ENCODE measurements around the gene HNRNPF.

HNRNPF gene

DNA sequence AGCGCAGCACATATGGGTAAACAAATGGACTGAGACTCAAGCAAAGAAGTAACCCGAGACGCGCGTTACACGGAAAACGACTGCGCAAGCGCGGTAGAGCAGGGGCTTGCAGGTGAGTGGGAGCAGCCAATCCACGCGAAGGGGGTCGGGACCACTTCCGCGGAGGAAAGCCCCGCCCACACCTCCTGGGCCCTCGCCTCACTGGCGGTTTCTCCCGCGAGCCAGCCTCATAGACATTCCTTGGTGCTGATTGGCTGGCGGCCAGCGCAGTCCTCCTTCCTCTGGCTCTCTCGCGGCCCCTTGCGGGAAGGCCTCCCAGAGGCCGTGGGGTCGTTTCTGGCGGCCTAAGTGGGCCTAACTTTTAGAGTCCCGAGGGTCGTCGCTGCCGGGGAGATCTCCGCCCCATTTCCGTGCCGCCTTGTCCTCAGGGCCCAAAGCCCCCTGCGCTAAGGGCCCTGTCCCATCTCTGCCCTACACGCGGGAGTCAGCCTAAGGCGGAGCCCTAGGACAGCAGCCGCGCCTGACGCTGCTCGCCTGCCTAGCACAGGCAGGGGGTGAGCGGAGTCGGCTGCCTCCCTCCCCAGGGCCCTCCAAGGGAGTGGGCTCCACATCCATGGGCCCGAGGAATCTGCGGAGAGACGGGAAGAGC lies 46.7 kb downstream of the HNRNPF start:
- DNase-seq (ENCODE audit: low read depth in 2 of 2), result peak; percentile 81 to 94
- TF ChIP-seq, protein P1, sequence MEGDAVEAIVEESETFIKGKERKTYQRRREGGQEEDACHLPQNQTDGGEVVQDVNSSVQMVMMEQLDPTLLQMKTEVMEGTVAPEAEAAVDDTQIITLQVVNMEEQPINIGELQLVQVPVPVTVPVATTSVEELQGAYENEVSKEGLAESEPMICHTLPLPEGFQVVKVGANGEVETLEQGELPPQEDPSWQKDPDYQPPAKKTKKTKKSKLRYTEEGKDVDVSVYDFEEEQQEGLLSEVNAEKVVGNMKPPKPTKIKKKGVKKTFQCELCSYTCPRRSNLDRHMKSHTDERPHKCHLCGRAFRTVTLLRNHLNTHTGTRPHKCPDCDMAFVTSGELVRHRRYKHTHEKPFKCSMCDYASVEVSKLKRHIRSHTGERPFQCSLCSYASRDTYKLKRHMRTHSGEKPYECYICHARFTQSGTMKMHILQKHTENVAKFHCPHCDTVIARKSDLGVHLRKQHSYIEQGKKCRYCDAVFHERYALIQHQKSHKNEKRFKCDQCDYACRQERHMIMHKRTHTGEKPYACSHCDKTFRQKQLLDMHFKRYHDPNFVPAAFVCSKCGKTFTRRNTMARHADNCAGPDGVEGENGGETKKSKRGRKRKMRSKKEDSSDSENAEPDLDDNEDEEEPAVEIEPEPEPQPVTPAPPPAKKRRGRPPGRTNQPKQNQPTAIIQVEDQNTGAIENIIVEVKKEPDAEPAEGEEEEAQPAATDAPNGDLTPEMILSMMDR (IDR thresholded peaks at IDR 0.05; ENCODE audit: low read depth, low read length), result peak; percentile 48
- peak overlapping the region; percentile 41 to 46 for H3K4me3 ChIP-seq (replicated peaks in 1 of 2; ENCODE audit: low read depth in 2 of 2, low read length in 2 of 2)

DNA sequence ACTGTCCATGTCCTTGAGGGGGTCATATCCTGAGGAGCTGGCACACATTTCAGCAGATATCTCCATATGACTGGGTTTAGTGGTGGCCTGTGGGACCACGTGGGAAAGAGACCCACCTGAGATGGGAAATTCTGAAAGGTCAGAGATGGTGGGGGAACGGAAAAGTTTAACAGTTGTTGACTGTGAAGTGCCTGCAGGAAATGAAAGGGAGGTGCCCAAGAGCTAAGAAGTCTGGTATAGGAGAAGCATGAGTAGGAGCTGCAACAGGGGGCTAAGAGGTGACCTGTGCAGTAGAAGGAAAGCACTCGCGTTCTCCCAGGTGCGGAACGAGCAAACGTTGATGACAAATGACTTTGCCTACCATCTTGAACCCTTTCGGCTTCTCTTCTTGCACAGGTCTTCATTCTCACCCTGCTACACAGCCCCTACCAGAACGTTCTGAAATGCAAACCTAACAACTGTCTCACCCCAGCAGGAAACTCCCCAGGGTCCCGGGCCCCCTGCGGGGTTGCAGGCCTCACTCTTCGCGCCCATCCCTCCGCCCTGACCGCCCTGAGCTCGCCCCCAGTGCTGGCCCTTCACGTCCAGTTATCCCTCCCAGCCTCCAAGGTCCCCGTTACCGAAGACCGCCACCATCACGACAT lies 47.3 kb downstream of the HNRNPF start:
- TF ChIP-seq, protein P1 (IDR thresholded peaks at IDR 0.05; ENCODE audit: low read depth, low read length), result no peak
- peak overlapping the region; percentile 41 to 46 for H3K4me3 ChIP-seq (replicated peaks in 1 of 2; ENCODE audit: low read depth in 2 of 2, low read length in 2 of 2)
- DNase-seq (ENCODE audit: low read depth in 2 of 2), result no peak

DNA sequence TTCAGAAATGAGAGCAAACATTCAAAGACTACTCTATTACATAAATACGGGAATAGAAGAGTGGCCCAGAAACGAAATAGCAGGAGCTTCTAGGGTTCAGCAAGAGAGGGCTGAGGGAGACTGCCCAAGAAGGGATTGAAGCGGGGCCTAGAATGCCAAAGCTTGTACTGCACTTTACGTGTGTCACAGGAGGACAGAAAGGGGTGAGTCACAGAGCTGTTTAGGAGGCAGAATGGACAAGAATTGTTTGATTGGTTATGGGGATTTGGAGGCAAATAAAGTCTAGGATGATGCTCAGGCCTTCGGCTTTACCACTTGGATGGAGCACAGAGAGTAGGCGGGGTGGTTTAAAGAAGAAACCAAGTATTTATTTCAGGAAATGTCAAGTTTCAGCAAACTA lies 48.9 kb downstream of the HNRNPF start:
- DNase-seq (ENCODE audit: low read depth in 2 of 2), result peak in 1 of 2 donors; percentile 22
- TF ChIP-seq, protein P1 (IDR thresholded peaks at IDR 0.05; ENCODE audit: low read depth, low read length), result no peak
- no peak overlapping the region for H3K4me3 ChIP-seq (replicated peaks in 1 of 2; ENCODE audit: low read depth in 2 of 2, low read length in 2 of 2)

DNA sequence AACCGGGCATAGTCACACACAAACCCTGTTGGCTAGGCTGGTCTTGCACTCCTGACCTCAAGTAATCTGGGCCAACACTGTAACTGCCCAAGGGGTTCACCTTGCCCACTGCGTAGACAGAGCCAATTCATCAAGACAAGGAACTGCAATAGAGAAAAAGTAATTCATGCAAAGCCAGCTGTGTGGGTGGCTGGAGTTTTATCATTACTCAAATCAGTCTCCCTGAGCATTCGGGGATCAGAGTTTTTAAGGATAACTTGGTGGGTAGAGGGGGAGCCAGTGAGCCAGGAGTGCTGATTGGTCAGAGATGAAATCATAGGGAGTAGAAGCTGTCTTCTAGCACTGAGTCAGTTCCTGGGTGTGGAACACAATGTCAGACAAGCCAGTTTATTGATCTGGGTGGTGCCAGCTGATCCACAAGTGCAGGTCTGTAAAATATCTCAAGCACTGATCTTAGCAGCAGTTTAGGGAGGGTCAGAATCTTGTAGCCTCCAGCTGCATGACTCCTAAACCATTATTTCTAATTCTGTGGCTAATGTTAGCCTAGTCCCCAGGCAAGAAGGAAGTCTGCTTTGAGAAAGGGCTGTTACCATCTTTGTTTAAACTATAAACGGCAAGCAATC lies 53.1 kb downstream of the HNRNPF start:
- TF ChIP-seq, protein P1 (IDR thresholded peaks at IDR 0.05; ENCODE audit: low read depth, low read length), result no peak
- no peak overlapping the region for H3K4me3 ChIP-seq (replicated peaks in 1 of 2; ENCODE audit: low read depth in 2 of 2, low read length in 2 of 2)
- DNase-seq (ENCODE audit: low read depth in 2 of 2), result peak in 1 of 2 donors; percentile 53

DNA sequence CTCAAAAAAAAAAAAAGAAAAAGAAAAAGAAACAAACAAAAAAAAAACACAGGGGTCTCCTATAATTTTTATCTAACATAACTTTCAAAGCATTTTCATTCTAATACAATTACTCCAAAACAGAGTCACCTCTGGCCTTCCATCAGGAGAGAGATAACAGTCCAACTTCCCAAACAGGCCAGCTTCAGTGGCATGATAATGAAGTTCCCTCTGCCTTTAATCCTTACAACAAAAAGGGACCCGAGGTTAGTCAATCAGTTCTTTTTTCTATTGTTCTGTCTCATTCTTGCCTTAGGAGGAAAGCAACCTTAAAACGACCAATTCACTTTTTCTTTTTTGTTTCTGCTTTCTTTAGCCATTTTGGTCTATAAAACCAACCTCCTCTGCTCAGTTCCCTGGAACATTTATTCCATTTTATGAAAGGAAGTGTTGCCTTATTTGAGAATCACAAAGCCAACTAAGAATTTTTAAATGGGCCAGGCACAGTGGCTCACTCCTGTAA lies 54.1 kb downstream of the HNRNPF start:
- no peak overlapping the region for H3K4me3 ChIP-seq (replicated peaks in 1 of 2; ENCODE audit: low read depth in 2 of 2, low read length in 2 of 2)
- TF ChIP-seq, protein P1 (IDR thresholded peaks at IDR 0.05; ENCODE audit: low read depth, low read length), result no peak
- no peak for DNase-seq (ENCODE audit: low read depth in 2 of 2)

DNA sequence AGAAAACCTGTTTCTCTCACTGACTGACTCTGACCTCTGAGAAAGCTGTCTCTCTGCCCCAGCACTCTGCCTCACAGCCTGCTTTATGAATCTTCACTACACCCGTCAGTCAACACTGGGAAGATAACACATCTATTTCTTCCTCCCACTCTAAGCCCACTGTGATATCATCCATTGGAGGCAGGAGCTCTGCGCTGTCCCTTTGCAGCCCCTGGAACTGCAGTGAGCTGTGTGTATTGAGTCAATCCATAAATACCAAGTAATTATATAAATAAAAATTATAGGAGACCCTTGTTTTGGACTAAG lies 54.7 kb downstream of the HNRNPF start:
- DNase-seq (ENCODE audit: low read depth in 2 of 2), result no peak
- TF ChIP-seq, protein P1 (IDR thresholded peaks at IDR 0.05; ENCODE audit: low read depth, low read length), result no peak
- no peak overlapping the region for H3K4me3 ChIP-seq (replicated peaks in 1 of 2; ENCODE audit: low read depth in 2 of 2, low read length in 2 of 2)

Data from cardiac fibroblast (primary cell).